ENCODE measurements around the gene TMED8. TPM values are rescaled to one million over a fixed set of nuclear protein-coding genes. Genes with fewer than 3 reads are reported as not detected.

Gene TMED8
- total RNA-seq, 2 donors from 2014 or later: 6.9 to 7.5 TPM

- Histone ChIP-seq H3K4me3 (no peak overlapping the region), H3K27me3 (no peaks in the 10 kb centered on the region), H3K4me1 (peaks cover 6% of the 10 kb centered on the region), H3K36me3 (replicated peaks in 1 of 2; ENCODE audit: insufficient read depth in 1 of 2, low read depth in 2 of 2) (no peaks in the 10 kb centered on the region), H3K27ac (no peak overlapping the region), H3K9me3 (no peaks in the 10 kb centered on the region)
- DNase-seq (no peak), ATAC-seq (no peak)
- TF ChIP-seq POLR2A (IDR thresholded peaks at IDR 0.05): no peak
- TF ChIP-seq, protein P1, sequence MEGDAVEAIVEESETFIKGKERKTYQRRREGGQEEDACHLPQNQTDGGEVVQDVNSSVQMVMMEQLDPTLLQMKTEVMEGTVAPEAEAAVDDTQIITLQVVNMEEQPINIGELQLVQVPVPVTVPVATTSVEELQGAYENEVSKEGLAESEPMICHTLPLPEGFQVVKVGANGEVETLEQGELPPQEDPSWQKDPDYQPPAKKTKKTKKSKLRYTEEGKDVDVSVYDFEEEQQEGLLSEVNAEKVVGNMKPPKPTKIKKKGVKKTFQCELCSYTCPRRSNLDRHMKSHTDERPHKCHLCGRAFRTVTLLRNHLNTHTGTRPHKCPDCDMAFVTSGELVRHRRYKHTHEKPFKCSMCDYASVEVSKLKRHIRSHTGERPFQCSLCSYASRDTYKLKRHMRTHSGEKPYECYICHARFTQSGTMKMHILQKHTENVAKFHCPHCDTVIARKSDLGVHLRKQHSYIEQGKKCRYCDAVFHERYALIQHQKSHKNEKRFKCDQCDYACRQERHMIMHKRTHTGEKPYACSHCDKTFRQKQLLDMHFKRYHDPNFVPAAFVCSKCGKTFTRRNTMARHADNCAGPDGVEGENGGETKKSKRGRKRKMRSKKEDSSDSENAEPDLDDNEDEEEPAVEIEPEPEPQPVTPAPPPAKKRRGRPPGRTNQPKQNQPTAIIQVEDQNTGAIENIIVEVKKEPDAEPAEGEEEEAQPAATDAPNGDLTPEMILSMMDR (IDR thresholded peaks at IDR 0.05): no peak
- intact Hi-C loops (cut with DNase I): no loop called here
- 100% methylated on average over 1 of the region's 1 CpG; no CpG with 5 or more reads in 1 of the 2 donors for WGBS, 2 donors
Observed at GRCh38 chr14:77327111-77327510, 49.8 kb downstream of the TMED8 start.

GRCh38 chr14:77325746-77326094 is 51.2 kb downstream of the TMED8 start:
- no peak overlapping the region for H3K27ac ChIP-seq
- intact Hi-C loops (cut with DNase I): no loop called here

GRCh38 chr14:77324816-77325745 is 51.8 kb downstream of the TMED8 start:
- 82 to 87% methylated on average over 11 of the region's 11 CpGs for WGBS, 2 donors
- intact Hi-C loops (cut with DNase I): no loop called here
- H3K4me3 ChIP-seq: no peak overlapping the region

More at GRCh38 chr14:77325746-77326094, 51.2 kb downstream of the TMED8 start:
- Histone ChIP-seq H3K4me1 (peaks cover 8% of the 10 kb centered on the region), H3K9me3 (no peaks in the 10 kb centered on the region), H3K27me3 (no peaks in the 10 kb centered on the region), H3K36me3 (replicated peaks in 1 of 2; ENCODE audit: insufficient read depth in 1 of 2, low read depth in 2 of 2) (no peaks in the 10 kb centered on the region), H3K4me3 (no peak overlapping the region)
- 88 to 100% methylated on average over 2 to 3 of the region's 3 CpGs for WGBS, 2 donors
- TF ChIP-seq POLR2A (IDR thresholded peaks at IDR 0.05): no peak
- TF ChIP-seq, protein P1 (IDR thresholded peaks at IDR 0.05): no peak
- ATAC-seq: no peak
- DNase-seq: no peak

DNA sequence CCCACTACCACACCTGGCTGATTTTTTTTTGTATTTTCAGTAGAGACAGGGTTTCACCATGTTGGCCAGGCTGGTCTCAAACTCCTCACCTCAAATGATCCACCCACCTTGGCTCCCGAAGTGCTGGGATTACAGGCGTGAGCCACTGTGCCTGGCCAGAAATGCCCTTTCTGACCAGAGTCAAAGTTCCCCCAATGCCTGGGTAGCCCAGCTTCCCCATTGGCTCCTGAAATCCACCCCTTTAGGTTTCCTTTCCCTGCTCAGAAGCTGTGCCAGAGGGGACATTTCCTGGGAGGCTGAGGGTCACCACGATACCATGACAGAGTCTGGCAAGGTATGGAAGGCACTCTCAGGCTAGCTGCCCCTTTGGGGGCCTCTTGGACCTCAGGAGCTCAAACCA is 52.6 kb downstream of the TMED8 start:
- intact Hi-C loops (cut with DNase I): no loop called here
- H3K4me1 ChIP-seq: peaks cover 16% of the 10 kb centered on the region
- 87 to 88% methylated on average over 3 of the region's 3 CpGs for WGBS, 2 donors
- H3K9me3 ChIP-seq: no peaks in the 10 kb centered on the region
- H3K4me3 ChIP-seq: no peak overlapping the region
- H3K27ac ChIP-seq: peak overlapping the region in 1 of 4 donors; percentile 1
- TF ChIP-seq POLR2A (IDR thresholded peaks at IDR 0.05): no peak
- TF ChIP-seq, protein P1 (IDR thresholded peaks at IDR 0.05): no peak
- DNase-seq (no peak), ATAC-seq (no peak)
- H3K27me3 ChIP-seq: no peaks in the 10 kb centered on the region
- H3K36me3 ChIP-seq (replicated peaks in 1 of 2; ENCODE audit: insufficient read depth in 1 of 2, low read depth in 2 of 2): no peaks in the 10 kb centered on the region

More at GRCh38 chr14:77324816-77325745, 51.8 kb downstream of the TMED8 start:
- no peak for TF ChIP-seq POLR2A (IDR thresholded peaks at IDR 0.05)
- TF ChIP-seq, protein P1 (IDR thresholded peaks at IDR 0.05): no peak
- DNase-seq: peak in 2 of 4 donors; percentile 41 to 43
- peak overlapping the region in 1 of 4 donors; percentile 1 for H3K27ac ChIP-seq
- no peaks in the 10 kb centered on the region for H3K27me3 ChIP-seq
- peaks cover 8% of the 10 kb centered on the region for H3K4me1 ChIP-seq
- no peaks in the 10 kb centered on the region for H3K9me3 ChIP-seq
- H3K36me3 ChIP-seq (replicated peaks in 1 of 2; ENCODE audit: insufficient read depth in 1 of 2, low read depth in 2 of 2): no peaks in the 10 kb centered on the region
- no peak for ATAC-seq

All from body of pancreas (tissue), 4 donors.